Eye (tissue), 1 donor: ENCODE data around the gene TAS2R40.

Experiments used
- DNase-seq: peaks from one replicate; pipeline ENCODE4 v3.0.0-alpha.2; 2015

TAS2R40 gene

DNA sequence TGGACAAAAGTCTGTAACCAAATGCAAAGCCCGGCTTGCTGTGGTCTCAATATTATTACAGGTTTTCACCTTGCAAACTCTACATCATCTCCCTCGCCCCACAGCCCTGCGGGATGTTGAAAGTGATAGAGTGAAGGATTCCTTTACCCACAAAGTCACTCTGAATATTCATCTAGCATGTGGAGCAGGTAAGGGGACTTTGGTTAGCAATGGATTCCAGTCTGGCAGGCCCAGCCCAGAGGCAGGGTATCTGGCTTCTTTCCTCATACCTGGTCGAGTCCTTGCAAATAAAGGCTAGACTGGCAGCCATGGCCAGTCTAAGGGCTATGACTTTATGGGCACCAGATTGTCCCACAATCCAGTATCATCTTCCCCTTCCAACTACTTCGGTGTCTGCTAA lies 3.2 kb downstream of the TAS2R40 start:
- no peak for DNase-seq

DNA sequence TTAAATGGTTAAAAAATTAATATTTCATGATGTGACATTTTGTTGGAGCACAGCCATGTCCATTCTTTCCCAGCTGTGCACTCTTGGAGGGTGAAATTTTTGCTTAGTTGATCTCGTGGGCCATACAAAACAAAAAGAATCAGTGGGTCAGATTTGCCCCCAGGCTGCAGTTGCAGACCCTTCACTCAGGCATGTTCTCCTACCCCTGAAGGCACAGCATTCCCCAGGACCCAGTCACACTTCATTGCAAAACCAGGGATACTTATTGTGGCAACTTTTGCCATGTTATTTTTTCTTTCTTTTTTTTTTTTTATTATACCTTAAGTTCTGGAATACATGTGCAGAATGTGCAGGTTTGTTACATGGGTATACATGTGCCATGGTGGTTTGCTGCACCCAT lies 6.0 kb downstream of the TAS2R40 start:
- peak; percentile 9 for DNase-seq

DNA sequence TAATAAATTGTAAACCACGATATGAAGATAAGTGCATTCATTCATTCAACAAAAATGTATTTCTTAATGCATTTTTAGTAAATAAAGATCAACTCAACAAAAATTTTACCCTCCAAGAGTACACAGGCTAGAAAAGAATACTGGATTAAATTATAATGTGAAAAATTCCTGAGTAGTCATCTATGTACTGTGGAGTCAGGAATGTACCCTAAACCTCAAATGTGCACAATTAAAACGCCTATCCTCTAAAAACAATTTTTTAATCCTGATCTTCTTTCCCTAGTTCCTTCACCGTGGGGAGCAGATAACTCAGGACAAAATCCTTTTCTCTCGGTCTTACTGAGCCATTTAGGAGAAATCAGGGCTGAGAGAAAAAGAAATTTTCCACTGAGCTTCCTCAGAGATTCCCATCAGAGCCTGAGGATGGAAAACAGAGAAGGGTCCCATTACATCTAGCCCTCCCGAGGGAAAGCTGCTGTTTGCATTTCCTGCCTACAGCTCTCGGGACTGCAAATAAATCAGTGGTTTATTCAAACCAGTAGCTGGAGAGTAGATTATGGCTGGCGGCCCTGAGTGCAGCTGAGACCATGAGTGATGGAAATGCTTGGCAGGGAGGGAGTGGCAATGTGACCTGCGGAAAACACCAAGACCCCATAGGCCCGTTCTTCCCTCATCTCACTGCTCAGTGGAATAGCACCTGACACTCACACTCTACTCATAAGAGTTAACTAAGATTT lies 7.4 kb downstream of the TAS2R40 start:
- DNase-seq = peak; percentile 70

DNA sequence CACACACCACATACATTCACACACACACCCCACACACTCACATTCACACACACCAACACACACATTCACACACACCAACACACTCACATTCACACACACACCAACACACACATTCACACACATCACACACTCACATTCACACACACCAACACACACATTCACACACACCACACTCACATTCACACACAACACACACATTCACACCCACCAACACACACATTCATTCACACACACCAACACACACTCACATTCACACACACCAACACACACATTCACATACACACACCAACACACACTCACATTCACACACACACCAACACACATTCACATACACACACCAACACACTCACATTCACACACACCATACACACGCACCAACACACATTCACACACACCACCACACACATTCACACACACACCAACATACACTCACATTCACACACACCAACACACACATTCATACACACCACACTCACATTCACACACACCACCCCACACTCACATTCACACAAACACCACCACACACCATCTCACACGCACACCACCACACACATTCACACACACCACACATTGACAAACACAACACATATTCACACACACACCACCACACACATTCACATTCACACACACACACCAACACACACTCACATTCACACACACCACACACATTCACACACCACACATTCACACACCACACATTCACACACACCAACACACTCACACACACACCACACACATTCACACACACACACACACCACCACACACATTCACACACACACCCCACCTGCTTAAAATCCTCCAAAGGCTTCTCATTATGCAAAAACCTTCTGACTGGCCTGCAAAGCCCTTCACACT lies 9.0 kb downstream of the TAS2R40 start:
- DNase-seq = no peak

DNA sequence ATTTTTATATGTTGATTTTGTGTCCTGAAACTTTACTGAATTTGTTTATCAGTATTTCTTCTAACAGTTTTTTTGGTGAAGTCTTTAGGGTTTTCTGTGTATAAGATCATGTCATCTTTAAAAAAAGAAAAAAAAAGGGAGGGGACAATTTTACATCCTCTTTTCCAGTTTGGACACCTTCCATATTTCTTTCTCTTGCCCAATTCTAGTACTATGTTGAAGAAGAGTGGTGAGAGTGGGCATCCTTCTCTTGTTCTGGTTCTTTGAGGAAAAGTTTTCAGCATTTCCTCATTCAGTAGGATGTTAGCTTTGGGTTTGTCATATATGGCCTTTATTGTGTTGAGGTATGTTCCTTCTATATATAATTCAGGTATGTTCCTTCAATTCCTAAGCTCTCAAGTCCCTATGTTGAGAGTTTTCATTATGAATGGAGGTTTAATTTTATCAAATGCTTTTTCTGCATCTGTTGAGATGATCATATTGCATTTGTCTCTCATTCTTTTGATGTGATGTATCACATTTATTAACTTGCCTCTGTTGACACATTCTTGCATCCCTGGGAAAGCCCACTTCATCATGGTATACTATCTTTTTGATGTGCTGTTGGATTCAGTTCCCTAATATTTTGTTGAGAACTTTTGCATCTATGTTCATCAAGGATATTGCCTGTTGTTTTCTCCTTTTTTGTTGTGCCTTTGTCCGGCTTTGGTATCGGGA lies 12.1 kb downstream of the TAS2R40 start:
- no peak for DNase-seq

DNA sequence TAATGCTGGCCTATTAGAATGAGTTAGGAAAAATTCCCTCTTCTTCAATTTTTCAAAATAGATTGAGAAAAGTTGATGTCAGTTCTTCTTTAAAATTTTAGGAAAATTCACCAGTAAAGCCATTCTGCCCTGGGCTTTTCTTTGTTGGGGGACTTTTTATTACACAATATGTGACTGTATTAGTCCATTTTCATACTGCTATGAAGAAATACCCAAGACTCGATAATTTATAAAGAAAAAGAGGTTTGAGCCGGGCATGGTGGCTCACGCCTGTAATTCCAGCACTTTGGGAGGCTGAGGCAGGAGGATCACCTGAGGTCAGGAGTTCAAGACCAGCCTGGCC lies 12.7 kb downstream of the TAS2R40 start:
- no peak for DNase-seq

DNA sequence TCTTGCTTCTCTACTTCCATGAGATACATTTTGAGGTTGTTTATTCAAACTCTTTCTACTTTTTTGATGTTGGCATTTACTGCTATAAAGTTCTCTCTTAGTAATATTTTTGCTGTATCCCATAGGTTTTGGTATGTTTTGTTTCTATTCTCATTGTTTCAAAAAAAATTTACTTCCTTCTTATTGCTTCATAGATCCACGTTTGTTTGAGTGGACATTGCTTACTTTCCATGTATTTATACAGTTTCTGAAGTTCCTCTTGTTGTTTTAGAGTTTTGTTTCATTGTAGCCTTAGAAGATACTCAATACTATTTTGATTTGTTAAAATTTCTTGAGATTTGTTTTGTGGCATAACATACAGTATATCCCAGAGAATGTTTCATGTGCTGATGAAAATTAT lies 13.7 kb downstream of the TAS2R40 start:
- DNase-seq = no peak

DNA sequence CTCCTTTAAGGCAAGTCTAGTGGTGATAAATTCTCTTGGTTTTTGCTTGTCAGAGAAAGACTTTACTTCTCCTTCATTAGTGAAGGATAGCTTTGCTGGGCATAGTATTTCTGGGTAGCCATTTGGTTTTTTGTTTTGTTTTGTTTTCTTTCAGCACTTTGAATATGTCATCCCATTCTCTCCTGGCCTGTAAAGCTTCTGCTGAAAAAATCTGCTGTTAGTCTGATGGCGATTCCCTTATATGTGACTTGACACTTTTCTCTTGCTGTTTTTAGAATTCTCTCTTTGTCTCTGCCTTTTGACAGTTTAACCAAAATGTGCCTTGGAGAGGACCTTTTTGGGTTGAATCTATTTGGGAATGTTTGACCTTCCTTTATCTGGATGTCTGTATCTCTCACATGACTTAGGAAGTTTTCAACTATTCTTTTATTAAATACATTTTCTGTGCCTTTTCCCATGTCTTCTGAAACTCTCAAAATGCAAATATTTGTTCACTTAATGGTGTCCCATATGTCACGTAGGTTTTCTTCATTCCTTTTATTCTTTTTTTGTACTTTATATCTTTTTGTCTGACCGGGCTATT lies 14.7 kb downstream of the TAS2R40 start:
- no peak for DNase-seq

DNA sequence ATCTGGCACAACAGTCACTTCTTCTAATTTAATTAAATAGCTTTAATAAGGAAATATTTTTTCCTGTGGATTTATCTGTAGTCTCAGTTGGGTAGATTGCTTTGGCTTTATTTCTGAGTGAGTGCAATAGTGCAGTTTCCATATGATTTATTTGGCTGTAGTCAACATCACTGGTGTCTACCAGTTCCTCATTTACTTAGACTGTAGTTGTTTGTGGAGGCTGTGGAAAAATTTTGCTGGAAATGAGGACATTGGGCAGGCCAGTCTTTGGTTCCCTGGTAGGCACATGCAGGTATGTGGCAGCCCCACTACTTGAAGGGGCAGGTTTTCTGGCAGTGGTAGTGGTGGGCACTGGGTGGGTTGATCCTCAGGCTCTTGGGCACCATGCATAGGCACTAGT lies 15.5 kb downstream of the TAS2R40 start:
- no peak for DNase-seq

DNA sequence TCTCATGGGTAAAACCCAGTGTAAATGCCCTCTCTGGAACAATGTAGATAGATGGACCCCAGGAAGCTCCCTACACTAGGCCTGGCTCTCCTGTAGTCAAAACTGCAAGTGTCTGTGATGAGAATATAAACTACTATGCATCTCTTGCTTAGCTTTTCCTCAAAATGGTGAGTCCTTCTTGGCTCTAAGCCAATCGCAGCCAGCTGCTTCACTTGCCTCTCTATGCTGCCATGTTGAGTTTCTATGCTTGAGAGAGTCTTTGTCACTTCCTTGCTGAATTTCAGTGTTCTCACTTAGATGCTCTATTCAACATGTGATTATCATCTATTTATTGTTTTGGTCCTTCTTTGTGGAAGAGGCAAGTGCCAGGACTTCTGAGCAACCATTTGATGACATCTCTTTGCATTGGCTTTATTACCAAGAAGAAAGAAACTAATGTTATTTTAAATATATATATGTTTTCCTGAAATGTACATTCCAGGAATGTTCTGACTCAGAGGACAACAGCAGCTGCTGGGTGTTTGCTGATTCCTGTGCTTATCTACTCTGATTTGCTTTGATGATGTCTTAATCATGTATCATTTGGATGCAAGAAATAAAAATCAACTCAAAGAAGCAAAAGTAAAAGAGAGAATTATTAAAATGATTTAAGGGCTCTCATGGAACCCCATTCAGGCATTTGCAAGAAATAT lies 16.6 kb downstream of the TAS2R40 start:
- DNase-seq = no peak

DNA sequence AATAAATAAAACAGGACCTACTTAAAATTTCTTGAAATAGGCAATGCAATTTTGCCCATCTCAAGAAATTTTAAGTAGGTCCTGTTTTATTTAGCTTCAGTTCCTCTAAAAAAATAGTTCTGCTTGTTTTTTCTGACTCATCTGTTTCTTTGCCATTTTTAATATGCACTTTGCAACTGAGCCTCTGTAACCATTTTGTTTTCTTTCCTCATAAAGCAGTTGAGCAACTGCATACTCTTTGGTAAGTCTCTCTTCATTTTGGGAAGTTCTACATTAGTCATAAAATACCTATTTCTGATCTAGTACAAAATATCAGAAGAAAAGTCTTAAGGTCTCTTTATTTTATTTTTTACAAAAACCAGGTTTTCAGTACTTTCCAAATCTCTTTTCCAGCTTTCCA lies 18.0 kb downstream of the TAS2R40 start:
- DNase-seq = no peak

DNA sequence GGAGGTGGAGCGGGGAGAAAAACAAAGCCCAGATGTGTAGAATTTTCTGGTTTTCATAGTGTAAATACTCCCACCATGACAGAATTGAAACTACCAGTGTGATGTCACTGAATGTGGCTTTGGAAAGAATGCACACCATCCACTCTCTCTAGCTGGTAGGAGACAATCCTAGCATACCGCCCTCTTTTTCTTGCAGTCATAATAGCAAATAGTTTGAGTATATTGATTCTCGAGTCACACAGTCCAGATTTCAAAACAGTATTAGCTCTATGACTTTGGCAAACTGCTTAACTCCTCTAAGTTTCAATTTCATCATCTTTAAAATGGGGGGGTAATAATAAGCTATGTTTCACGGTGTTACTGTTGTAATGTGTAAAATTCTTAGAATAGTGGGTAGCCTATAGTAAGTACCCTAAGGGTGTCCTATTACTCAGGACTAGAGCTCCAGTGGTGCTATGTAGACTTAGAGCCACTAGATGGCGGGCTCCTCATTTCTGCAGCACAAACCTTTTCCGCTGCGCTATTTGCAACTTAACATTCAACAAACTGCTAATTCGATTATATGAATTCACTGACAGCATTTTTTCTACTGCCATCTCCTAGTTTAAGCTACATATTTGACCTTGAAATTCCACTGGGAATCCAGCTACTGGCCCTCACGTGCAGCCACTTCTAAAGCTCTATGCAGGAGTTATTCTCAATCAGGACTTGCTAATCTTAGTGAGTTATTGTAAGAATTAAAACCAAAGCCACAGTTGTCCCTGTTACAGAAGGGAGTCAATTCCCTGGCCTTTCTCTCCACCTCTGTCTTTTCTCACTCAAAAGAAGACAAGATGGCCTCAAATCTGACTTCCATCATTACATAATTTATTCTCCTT lies 18.7 kb downstream of the TAS2R40 start:
- peak; percentile 91 for DNase-seq

DNA sequence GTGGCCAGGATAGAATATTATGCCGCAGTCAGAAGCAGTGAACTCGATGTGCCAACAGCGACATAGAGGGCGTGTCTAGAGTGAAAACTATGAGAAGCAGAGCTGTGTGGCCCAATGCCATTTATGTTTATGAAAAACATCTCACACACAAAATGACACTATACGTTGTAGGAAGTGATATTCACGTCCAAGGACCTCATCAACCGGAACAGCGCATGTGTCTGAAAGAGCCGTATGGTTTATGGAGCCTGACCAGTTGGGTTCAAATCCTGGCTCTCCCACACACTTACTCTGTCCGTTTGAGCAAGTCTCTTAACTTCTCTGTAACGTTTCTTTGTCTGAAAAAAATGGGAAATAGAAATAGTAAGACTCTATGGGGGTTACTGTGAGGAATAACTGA lies 20.5 kb downstream of the TAS2R40 start:
- DNase-seq = no peak

DNA sequence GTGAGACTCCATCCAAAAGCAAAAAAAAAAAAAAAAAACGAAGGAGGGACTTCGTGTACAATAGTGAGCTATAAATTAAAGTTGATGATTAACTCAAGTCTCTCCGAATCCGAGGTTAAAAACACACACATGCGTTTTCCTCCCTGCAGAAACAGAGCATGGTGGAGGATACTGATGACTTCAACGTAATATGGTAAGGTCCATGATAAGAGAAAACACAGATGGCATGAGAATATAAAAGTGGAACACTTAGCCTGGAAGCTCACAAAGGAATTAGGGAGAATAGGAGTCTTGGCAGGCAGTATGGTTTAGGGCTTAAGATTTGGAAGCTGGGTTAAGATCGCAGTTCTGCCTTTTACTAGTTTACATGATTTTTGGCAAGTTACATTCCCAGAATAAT lies 21.3 kb downstream of the TAS2R40 start:
- DNase-seq = no peak

DNA sequence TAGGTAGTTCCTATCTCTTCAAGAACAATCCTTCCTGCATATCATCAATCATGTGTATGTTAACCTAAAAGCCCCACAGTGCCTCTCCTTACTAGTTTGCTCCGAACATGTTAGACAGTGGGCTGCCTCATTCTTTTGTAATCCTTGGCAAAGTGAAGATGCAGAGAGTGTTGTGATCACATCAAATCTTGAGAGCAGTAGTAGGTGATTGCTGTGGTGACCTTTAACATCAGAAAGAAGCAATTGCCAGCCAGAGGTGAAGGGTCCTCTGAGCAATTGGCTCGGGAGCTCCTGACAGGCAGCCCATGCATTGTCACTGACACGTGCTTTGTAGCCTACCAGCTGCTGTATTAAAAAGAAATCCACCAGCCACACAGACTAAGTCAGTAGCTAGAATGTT lies 21.8 kb downstream of the TAS2R40 start:
- peak; percentile 54 for DNase-seq

DNA sequence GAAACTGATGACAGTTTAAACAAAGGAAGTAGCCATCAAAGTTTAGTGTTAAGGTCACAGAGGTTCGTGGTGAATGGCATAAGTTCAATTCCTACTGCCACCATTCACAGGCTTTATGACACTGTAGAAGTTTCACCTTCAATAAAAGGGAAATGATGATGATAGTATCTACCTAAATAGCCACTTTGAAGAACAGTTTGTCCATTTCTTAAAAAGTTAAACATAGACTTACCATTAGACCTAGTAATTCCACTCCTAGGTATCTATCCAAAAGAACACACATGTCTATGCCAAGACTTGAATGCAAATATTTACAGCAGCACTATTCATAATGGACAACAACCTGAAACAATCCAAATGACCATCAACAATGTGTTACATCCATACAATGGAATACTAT lies 22.5 kb downstream of the TAS2R40 start:
- DNase-seq = no peak

DNA sequence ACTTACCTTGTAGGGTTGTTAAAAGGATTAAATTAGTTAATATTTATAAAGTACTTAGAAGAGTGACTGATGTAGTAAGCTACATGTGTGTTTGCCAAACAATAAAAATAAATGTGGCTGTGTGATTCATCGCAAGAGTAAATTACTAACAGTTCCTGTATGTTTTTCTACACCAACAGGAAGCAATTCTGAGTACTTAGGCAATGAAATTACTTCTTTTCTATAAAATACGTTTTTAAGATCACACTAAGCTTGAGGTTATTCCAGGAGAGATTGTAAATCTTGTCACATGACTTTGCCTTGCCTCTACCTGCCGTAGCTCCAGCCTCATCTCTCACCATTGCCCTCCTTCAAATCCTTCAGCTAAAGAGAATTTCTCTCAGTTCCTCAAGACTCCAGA lies 23.3 kb downstream of the TAS2R40 start:
- no peak for DNase-seq

DNA sequence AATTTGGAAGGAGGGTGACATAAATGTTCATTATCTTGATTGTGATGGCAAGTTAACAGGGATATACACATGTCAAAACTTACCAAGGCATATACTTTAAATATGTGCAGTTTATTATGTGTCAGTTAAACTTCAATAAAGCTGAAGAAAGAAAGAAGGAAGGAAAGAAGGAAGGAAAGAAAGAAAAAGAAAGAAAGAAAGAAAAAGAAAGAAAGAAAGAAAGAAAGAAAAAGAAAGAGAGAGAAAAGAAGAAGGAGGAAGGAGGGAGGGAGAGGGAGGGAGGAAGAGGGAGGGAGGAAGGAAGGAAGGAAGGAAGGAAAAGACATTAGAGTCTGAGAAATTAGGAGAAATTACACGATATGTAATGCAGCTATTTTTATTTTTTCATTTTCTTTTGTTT lies 25.5 kb downstream of the TAS2R40 start:
- DNase-seq = no peak

DNA sequence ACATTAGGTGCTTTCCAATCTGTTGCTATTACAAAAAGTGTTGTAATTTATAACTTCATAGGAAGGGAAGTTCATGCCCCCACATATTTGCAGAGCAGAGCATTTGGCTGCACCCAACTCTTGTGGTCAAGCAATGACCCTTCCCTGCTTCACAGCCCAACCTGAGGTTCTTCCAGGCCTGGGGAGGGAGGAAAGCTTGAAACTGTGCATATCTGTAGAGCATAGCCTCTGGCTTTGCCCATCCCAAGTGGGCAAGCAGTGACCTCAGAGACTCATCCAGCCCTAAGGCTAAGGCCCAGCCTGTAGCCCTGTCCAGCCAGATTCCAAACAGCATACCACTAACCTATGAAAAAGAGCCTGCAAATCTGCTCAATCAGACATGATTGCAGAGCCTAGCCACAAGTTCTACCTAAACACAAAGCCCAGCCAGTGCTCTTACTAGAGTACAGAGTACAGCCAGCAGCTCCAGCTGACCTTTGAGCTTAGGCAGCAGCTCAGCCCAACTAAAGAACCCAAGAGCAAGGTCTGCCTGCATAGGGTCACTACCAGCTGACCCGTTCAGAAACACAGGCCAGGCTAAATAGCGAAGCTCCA lies 27.0 kb downstream of the TAS2R40 start:
- no peak for DNase-seq

DNA sequence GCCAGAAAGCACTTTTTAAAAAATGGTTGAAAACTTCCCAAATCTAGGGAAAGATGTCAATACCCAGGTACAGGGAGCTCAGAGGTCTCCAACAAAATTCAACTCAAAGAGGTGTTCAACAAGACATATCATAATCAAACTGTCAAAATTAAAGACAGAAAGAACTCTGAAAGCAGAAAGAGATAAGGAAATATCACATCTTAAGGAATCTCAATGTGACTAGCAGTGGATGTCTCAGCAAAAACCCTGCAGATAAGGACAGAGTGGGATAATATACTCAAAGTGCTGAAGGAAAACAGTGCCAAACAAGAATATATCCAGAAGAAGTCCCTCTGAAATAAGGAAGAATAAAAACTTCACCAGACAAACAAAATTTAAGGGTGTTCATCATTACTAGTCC lies 28.4 kb downstream of the TAS2R40 start:
- no peak for DNase-seq

DNA sequence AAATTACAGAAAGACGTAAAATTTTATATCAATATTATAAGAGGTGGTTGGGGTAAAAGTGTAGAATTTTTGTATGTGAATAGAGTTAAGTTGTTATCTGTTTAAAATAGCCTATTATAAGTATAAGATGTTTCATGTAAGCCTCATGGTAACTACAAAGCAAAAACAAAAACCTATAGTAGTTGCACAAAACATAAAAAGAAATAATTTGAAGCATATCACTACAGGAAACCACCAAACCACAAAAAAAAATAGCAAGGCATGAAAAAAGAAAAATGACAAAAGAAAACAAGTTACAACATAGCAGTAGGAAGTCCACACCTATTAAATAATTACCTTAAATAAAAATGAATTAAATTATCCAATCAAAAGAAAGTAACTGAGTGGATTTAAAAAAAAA lies 29.0 kb downstream of the TAS2R40 start:
- no peak for DNase-seq
